Omental fat pad (tissue), 4 donors: ENCODE data around the gene GPR6. TPM values are rescaled to one million over a fixed set of nuclear protein-coding genes. Genes with fewer than 3 reads are reported as not detected.

Experiments
- ATAC-seq: fragments of 150-250 bp; one replicate; pipeline ENCODE4 v1.9.1; 2016; ENCODE audit warnings: mild to moderate bottlenecking, moderate library complexity; ENCODE audit not compliant: low FRiP score
- DNase-seq: peaks from one replicate; pipeline ENCODE4 v3.0.0-alpha.2; 2019; ENCODE audit warnings: low spot score
- CTCF ChIP-seq, 3 donors: fragments of 450-650 bp; IDR thresholded peaks; one replicate each; pipeline ENCODE4 v1.5.1; 2016 to 2017; ENCODE audit warnings: antibody characterized with exemption in 3 of 3, mild to moderate bottlenecking in 3 of 3, moderate library complexity in 2 of 3
- total RNA-seq, 4 donors: library from RNA; depleted of rRNA; stranded (reverse); fragments of >200 nt; gene quantifications; one replicate each; pipeline ENCODE4 v1.1.0, GENCODE V29; 2016

The GPR6 gene
- total RNA-seq, 4 donors from 2014 or later, result not detected

- DNase-seq (no peak), ATAC-seq (no peak)
- TF ChIP-seq CTCF (IDR thresholded peaks at IDR 0.05), result no peak
Measured at GRCh38 chr6:109966299-109966698, 11.8 kb upstream of the GPR6 start.

GRCh38 chr6:109977791-109978173 is 329 bp upstream of the GPR6 start:
- DNase-seq (no peak), ATAC-seq (no peak)
- TF ChIP-seq CTCF (IDR thresholded peaks at IDR 0.05), result no peak

GRCh38 chr6:109979033-109979921 is 1.2 kb downstream of the GPR6 start:
- no peak for ATAC-seq
- no peak for TF ChIP-seq CTCF (IDR thresholded peaks at IDR 0.05)

GRCh38 chr6:109984410-109984809 is 6.3 kb downstream of the GPR6 start:
- ATAC-seq (no peak), DNase-seq (no peak)
- no peak for TF ChIP-seq CTCF (IDR thresholded peaks at IDR 0.05)

More at GRCh38 chr6:109979033-109979921, 1.2 kb downstream of the GPR6 start:
- DNase-seq, result no peak

- DNase-seq (no peak), ATAC-seq (no peak)
- no peak for TF ChIP-seq CTCF (IDR thresholded peaks at IDR 0.05)
Measured at GRCh38 chr6:109987196-109987595, 9.1 kb downstream of the GPR6 start.

- no peak for DNase-seq
- TF ChIP-seq CTCF (IDR thresholded peaks at IDR 0.05), result no peak
- no peak for ATAC-seq
Measured at GRCh38 chr6:109991201-109992101, 13.3 kb downstream of the GPR6 start.
